IMR-90 (cell line): ENCODE measurements around the gene SPAG5. TPM values are rescaled to one million over a fixed set of nuclear protein-coding genes. Genes with fewer than 3 reads are reported as not detected.

Experiments
- ATAC-seq: fragments of 200-7000 bp; cut with Tn5 transposase; 2 replicates; pipeline ENCODE4 v1.9.1; 2020; ENCODE audit warnings: low read depth, mild to moderate bottlenecking, moderate library complexity
- BruUV-seq: library from RNA; stranded (reverse); fragments of 400-500 nt; replicated peaks from 2 replicates; lab custom pipeline; 2021; lab: Mats Ljungman, UMichigan
- CTCF ChIA-PET: fragments of 300-600 bp; formaldehyde crosslinking; extraction: SDS; loops from one replicate; lab custom pipeline; 2021; ENCODE audit warnings: antibody characterized with exemption; lab: Yijun Ruan, JAX
- POLR2A ChIA-PET: fragments of 300-600 bp; sonication (Branson Sonifier 250); formaldehyde crosslinking; loops from one replicate; lab custom pipeline; 2022; ENCODE audit warnings: antibody characterized with exemption; ENCODE audit not compliant: unreplicated experiment; lab: Charles Lee
- DNase-seq: peaks from one replicate; pipeline ENCODE4 v3.0.0; 2013
- H2AFZ ChIP-seq: replicated peaks from 2 replicates; pipeline ENCODE3; 2013; ENCODE audit warnings: low read length, mild to moderate bottlenecking; ENCODE audit not compliant: poor library complexity
- H2AK5ac ChIP-seq: 2 replicates; pipeline ENCODE4 v1.6.1; 2013; ENCODE audit warnings: low read depth, low read length, inconsistent platforms
- H2AK9ac ChIP-seq: replicated peaks from 2 replicates; pipeline ENCODE3; 2013; ENCODE audit warnings: mild to moderate bottlenecking, low read depth, low read length, moderate library complexity; ENCODE audit not compliant: poor library complexity
- H2BK120ac ChIP-seq: 2 replicates; pipeline ENCODE4 v1.6.1; 2013; ENCODE audit warnings: low read depth, low read length, inconsistent platforms
- H2BK15ac ChIP-seq: 3 replicates; pipeline ENCODE4 v1.6.1; 2013; ENCODE audit warnings: low read depth, low read length, inconsistent platforms
- H2BK20ac ChIP-seq: 2 replicates; pipeline ENCODE4 v1.6.1; 2013; ENCODE audit warnings: low read depth, mild to moderate bottlenecking, inconsistent platforms, low read length, moderate library complexity
- H2BK5ac ChIP-seq: 2 replicates; pipeline ENCODE4 v1.6.1; 2013; ENCODE audit warnings: mild to moderate bottlenecking, low read depth, low read length, inconsistent platforms; ENCODE audit not compliant: poor library complexity, severe bottlenecking
- H3K14ac ChIP-seq: replicated peaks from 2 replicates; pipeline ENCODE4 v1.6.1; 2013; ENCODE audit warnings: low read depth, low read length, inconsistent platforms
- H3K18ac ChIP-seq: 2 replicates; pipeline ENCODE4 v1.6.1; 2013; ENCODE audit warnings: low read depth, low read length, control low read depth
- H3K23ac ChIP-seq: 2 replicates; pipeline ENCODE4 v1.6.1; 2013; ENCODE audit warnings: low read depth, low read length, inconsistent platforms
- H3K27ac ChIP-seq: 2 replicates; pipeline ENCODE4 v1.5.1; 2013; ENCODE audit warnings: mild to moderate bottlenecking, control low read depth, low read length; ENCODE audit not compliant: insufficient read depth
- H3K27me3 ChIP-seq: 2 replicates; pipeline ENCODE4 v1.6.1; 2013; ENCODE audit warnings: low read length; ENCODE audit not compliant: control insufficient read depth, insufficient read depth
- H3K36me3 ChIP-seq: 2 replicates; pipeline ENCODE4 v1.6.1; 2013; ENCODE audit warnings: low read length, mixed read lengths; ENCODE audit not compliant: control insufficient read depth, insufficient read depth
- H3K4ac ChIP-seq: 2 replicates; pipeline ENCODE4 v1.6.1; 2013; ENCODE audit warnings: low read depth, low read length, inconsistent platforms
- H3K4me1 ChIP-seq: 2 replicates; pipeline ENCODE4 v1.6.1; 2013; ENCODE audit warnings: low read length, mixed read lengths; ENCODE audit not compliant: control insufficient read depth, insufficient read depth
- H3K4me2 ChIP-seq: 2 replicates; pipeline ENCODE4 v1.6.1; 2013; ENCODE audit warnings: low read depth, mild to moderate bottlenecking, control low read depth, low read length, moderate library complexity
- H3K4me3 ChIP-seq: 2 replicates; pipeline ENCODE4 v1.5.1; 2013; ENCODE audit warnings: low read depth, mild to moderate bottlenecking, control low read depth, low read length, moderate library complexity; ENCODE audit not compliant: insufficient read depth
- H3K56ac ChIP-seq: 2 replicates; pipeline ENCODE4 v1.6.1; 2013; ENCODE audit warnings: low read length, inconsistent platforms; ENCODE audit not compliant: insufficient read depth; ENCODE audit errors: extremely low read depth
- H3K79me1 ChIP-seq, 2 experiments: 2 replicates each; pipeline ENCODE4 v1.6.1; 2013; ENCODE audit warnings: low read length in 2 of 2, inconsistent platforms in 1 of 2, low read depth in 1 of 2
- H3K9ac ChIP-seq: 2 replicates; pipeline ENCODE4 v1.6.1; 2013; ENCODE audit warnings: low read depth, low read length, control low read depth
- H3K9me1 ChIP-seq: 2 replicates; pipeline ENCODE4 v1.6.1; 2013; ENCODE audit warnings: low read length, inconsistent platforms; ENCODE audit not compliant: insufficient read depth
- H3K9me3 ChIP-seq: 2 replicates; pipeline ENCODE4 v1.6.1; 2013; ENCODE audit warnings: low read length; ENCODE audit not compliant: control insufficient read depth, insufficient read depth
- H4K20me1 ChIP-seq: 2 replicates; pipeline ENCODE4 v1.6.1; 2013; ENCODE audit warnings: low read length, inconsistent platforms; ENCODE audit not compliant: insufficient read depth
- H4K5ac ChIP-seq: 2 replicates; pipeline ENCODE4 v1.6.1; 2013; ENCODE audit warnings: mild to moderate bottlenecking, low read depth, low read length, control low read depth
- H4K8ac ChIP-seq, 2 experiments: 2 replicates each; pipeline ENCODE4 v1.6.1; 2013; ENCODE audit warnings: low read depth in 2 of 2, low read length in 2 of 2, control low read depth in 1 of 2, inconsistent platforms in 1 of 2
- H4K91ac ChIP-seq: 2 replicates; pipeline ENCODE4 v1.6.1; 2013; ENCODE audit warnings: low read depth, low read length, inconsistent platforms; ENCODE audit not compliant: insufficient read depth
- CEBPB ChIP-seq: IDR thresholded peaks from 2 replicates; pipeline ENCODE4 v1.6.1; 2012; ENCODE audit warnings: low read depth, low read length, improper control_type of control experiment
- CHD1 ChIP-seq: IDR thresholded peaks from 2 replicates; pipeline ENCODE4 v1.6.1; 2012; ENCODE audit warnings: low read depth, low read length, improper control_type of control experiment
- FOS ChIP-seq: fragments of 150-350 bp; IDR thresholded peaks from 2 replicates; pipeline ENCODE4 v1.6.1; 2016; ENCODE audit warnings: low read depth, low read length
- MAFK ChIP-seq: IDR thresholded peaks from 2 replicates; pipeline ENCODE4 v1.6.1; 2012; ENCODE audit warnings: low read depth, low read length, improper control_type of control experiment
- MXI1 ChIP-seq: IDR thresholded peaks from 2 replicates; pipeline ENCODE4 v1.6.1; 2012; ENCODE audit warnings: low read depth, mild to moderate bottlenecking, low read length, moderate library complexity, borderline replicate concordance
- RCOR1 ChIP-seq: IDR thresholded peaks from 2 replicates; pipeline ENCODE4 v1.6.1; 2012; ENCODE audit warnings: mild to moderate bottlenecking, low read length, improper control_type of control experiment; ENCODE audit not compliant: insufficient replicate concordance
- WGBS, 2 experiments: methylation state at CpG; one replicate each; pipeline versions ENCODE4 v1.1.5 to v1.1.7; 2013; ENCODE audit warnings: missing lambda C conversion rate in 2 of 2; ENCODE audit not compliant: insufficient read length in 1 of 2; ENCODE audit errors: extremely low coverage in 2 of 2; 5-methylcytosine and 5-hydroxymethylcytosine counted together
- dilution Hi-C: fragments of 300-500 bp; cut with HindIII; formaldehyde crosslinking; loops from one replicate; pipeline ENCODE4 v1.14.3; 2018; ENCODE audit warnings: low sequenced_read_pairs; ENCODE audit not compliant: unreplicated experiment
- in situ Hi-C: fragments of 300-500 bp; cut with MboI; formaldehyde crosslinking; loops from 3 replicates; pipeline ENCODE4 v1.14.3; 2019; ENCODE audit warnings: low sequenced_read_pairs, inconsistent platforms, mixed read lengths
- intact Hi-C: fragments of 100-400 bp; cut with micrococcal nuclease; formaldehyde crosslinking; loops from 2 replicates; pipeline ENCODE4 v1.10.0; 2022
- polyA plus RNA-seq, 3 experiments: library from polyadenylated mRNA; depleted of rRNA; stranded (reverse); fragments of >200 nt; gene quantifications; 2 replicates each; pipeline ENCODE4 v1.2.3, GENCODE V29; 2012; ENCODE audit warnings: low replicate concordance in 1 of 3
- total RNA-seq: library from RNA; depleted of rRNA; stranded (reverse); fragments of >200 nt; gene quantifications from 2 replicates; pipeline ENCODE4 v1.2.3, GENCODE V29; 2012
- TF ChIP-seq, protein P1 (sequence below): fragments of 150-350 bp; IDR thresholded peaks from 2 replicates; pipeline ENCODE4 v1.6.1; 2016; ENCODE audit warnings: low read depth, mild to moderate bottlenecking, low read length, moderate library complexity, borderline replicate concordance

SPAG5 gene
- total and polyA plus RNA-seq, 2 of the 4 experiments (the other 2 are of a cell fraction): 40.3 to 60.8 TPM

DNA sequence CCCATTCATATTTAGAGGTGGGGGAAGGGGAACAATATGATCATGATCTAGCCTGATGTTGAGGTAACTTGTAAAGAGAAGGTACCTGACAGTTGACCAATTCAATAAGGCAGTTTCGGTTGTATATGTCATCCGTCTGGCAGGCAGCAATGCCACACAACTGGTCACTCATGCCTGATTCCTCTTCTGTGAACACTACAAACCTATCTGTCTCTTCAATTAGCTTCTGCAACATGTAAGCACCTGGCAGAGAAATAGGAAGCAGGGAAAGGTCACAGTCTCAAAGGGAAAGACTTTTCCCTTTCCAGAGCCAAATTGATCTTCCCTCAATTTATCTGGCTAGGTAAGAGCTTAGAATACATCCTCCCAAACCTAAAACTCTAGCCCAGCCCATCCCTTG lies 25.3 kb upstream of the SPAG5 start:
- TF ChIP-seq CEBPB (no peak), RCOR1 (no peak), FOS (no peak), CHD1 (no peak), MAFK (no peak), MXI1 (no peak)
- TF ChIP-seq, protein P1, sequence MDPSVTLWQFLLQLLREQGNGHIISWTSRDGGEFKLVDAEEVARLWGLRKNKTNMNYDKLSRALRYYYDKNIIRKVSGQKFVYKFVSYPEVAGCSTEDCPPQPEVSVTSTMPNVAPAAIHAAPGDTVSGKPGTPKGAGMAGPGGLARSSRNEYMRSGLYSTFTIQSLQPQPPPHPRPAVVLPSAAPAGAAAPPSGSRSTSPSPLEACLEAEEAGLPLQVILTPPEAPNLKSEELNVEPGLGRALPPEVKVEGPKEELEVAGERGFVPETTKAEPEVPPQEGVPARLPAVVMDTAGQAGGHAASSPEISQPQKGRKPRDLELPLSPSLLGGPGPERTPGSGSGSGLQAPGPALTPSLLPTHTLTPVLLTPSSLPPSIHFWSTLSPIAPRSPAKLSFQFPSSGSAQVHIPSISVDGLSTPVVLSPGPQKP: no peak
- H3K27ac ChIP-seq: no peak overlapping the region
- H4K5ac ChIP-seq: no peak overlapping the region
- H3K79me1 ChIP-seq: peaks cover 3 to 15% of the 10 kb centered on the region in 2 experiments; a peak in 3 of 4 replicates
- no peak overlapping the region for H3K4me3 ChIP-seq
- peaks cover 48% of the 10 kb centered on the region for H3K36me3 ChIP-seq
- dilution Hi-C loops (no loop called here), intact Hi-C loops (no loop called here), in situ Hi-C loops (no loop called here)
- no peak overlapping the region for H2BK5ac ChIP-seq
- no peak overlapping the region for H2BK120ac ChIP-seq
- H3K14ac ChIP-seq: no peak overlapping the region
- no peak overlapping the region for H3K23ac ChIP-seq
- H4K8ac ChIP-seq: no peak overlapping the region
- H3K27me3 ChIP-seq: no peaks in the 10 kb centered on the region
- H3K4me1 ChIP-seq: no peaks in the 10 kb centered on the region
- ChIA-PET POLR2A (interaction anchor here (0.5 kb wide), 1 partner anchor 23 kb away, joined by 3 read pairs; no protein-coding TSS in a partner anchor), CTCF (interaction anchor here (0.9 kb wide), 1 partner anchor 12 kb away, joined by 3 read pairs; no protein-coding TSS in a partner anchor)
- no peak for DNase-seq
- no TSS peak for BruUV-seq
- no peak overlapping the region for H3K9ac ChIP-seq
- ATAC-seq: no peak
- no peak overlapping the region for H2AK5ac ChIP-seq
- H2AFZ ChIP-seq: no peak overlapping the region
- no peak overlapping the region for H3K4ac ChIP-seq
- H2AK9ac ChIP-seq: no peak overlapping the region
- no peak overlapping the region for H2BK15ac ChIP-seq
- H3K56ac ChIP-seq: no peak overlapping the region
- H3K18ac ChIP-seq: no peak overlapping the region
- H3K4me2 ChIP-seq: no peak overlapping the region
- no peaks in the 10 kb centered on the region for H3K9me1 ChIP-seq
- 100% methylated on average over 2 of the region's 2 CpGs; no CpG with 5 or more reads in 1 of the 2 experiments for WGBS, 2 experiments
- no peak overlapping the region for H4K91ac ChIP-seq
- H2BK20ac ChIP-seq: no peak overlapping the region
- no peaks in the 10 kb centered on the region for H4K20me1 ChIP-seq
- H3K9me3 ChIP-seq: no peaks in the 10 kb centered on the region
